ENCODE measurements around the gene ERF.

GRCh38 chr19:42235181-42235580 lies 19.7 kb downstream of the ERF start:
- TF ChIP-seq OSR1 (CRISPR knock-in tag; IDR thresholded peaks at IDR 0.05) (no peak), ZFP3 (CRISPR knock-in tag; IDR thresholded peaks at IDR 0.05) (no peak), PATZ1 (CRISPR knock-in tag; IDR thresholded peaks at IDR 0.05; ENCODE audit: borderline replicate concordance) (no peak), RARB (CRISPR knock-in tag; IDR thresholded peaks at IDR 0.05) (no peak), ZNF8 (CRISPR knock-in tag; IDR thresholded peaks at IDR 0.05) (no peak), SNAI2 (CRISPR knock-in tag; IDR thresholded peaks at IDR 0.05) (no peak), ZC3H10 (CRISPR knock-in tag; IDR thresholded peaks at IDR 0.05) (no peak), CSDC2 (CRISPR knock-in tag; IDR thresholded peaks at IDR 0.05) (no peak), TOX (CRISPR knock-in tag; IDR thresholded peaks at IDR 0.05; ENCODE audit: borderline replicate concordance) (no peak)

All from SK-N-SH treated with all-trans-retinoic acid at 6 μM for 48 hours (cell line).